Uterus (tissue), 2 donors: ENCODE data around the gene WDR44.

Source experiments
- CTCF ChIP-seq, 4 experiments: fragments of 200-600 bp in 2 of 4; fragments of 450-650 bp in 2 of 4; sonication (generic) in 2 of 4; IDR thresholded peaks; one replicate each; pipeline ENCODE4 v1.5.1; 2016 to 2019; ENCODE audit warnings: antibody characterized with exemption in 4 of 4, mild to moderate bottlenecking in 2 of 4, moderate library complexity in 1 of 4
- POLR2A ChIP-seq, 2 donors: fragments of 450-650 bp; IDR thresholded peaks; one replicate each; pipeline ENCODE4 v1.6.1; 2016; ENCODE audit warnings: antibody characterized with exemption in 2 of 2, mild to moderate bottlenecking in 1 of 2, moderate library complexity in 1 of 2

- TF ChIP-seq CTCF (IDR thresholded peaks at IDR 0.05) (no peak), POLR2A (IDR thresholded peaks at IDR 0.05) (no peak)
Observed at GRCh38 chrX:118496763-118497079, 150.8 kb downstream of the WDR44 start.
